Activated CD8-positive, alpha-beta T cell treated with anti-CD3 and anti-CD28 coated beads for 36 hours (primary cell): ENCODE results near the gene ABCA4. TPM values are rescaled to one million over a fixed set of nuclear protein-coding genes. Genes with fewer than 3 reads are reported as not detected.
A peak's percentile ranks its signal among the peaks of the same experiment; 100 is the strongest.

Source experiments
- ATAC-seq: fragments of 200-7000 bp; cut with Tn5 transposase; one replicate; pipeline ENCODE4 v1.10.0; 2021; ENCODE audit warnings: mild to moderate bottlenecking, moderate library complexity
- CTCF ChIA-PET: fragments of 350-600 bp; sonication (Branson Sonifier 250); formaldehyde crosslinking; loops from one replicate; lab custom pipeline; 2021; ENCODE audit warnings: antibody characterized with exemption; lab: Charles Lee
- POLR2A ChIA-PET: fragments of 350-600 bp; sonication (Branson Sonifier 250); formaldehyde crosslinking; loops from one replicate; lab custom pipeline; 2021; ENCODE audit warnings: antibody characterized with exemption; lab: Charles Lee
- DNase-seq: peaks from one replicate; pipeline ENCODE4 v3.0.0-alpha.2; 2020
- H3K27ac Mint-ChIP-seq: one replicate; pipeline ENCODE4 v1.8.0; 2021; ENCODE audit warnings: mild to moderate bottlenecking, mixed read lengths
- H3K27me3 Mint-ChIP-seq: one replicate; pipeline ENCODE4 v1.8.0; 2021; ENCODE audit warnings: mixed read lengths
- H3K36me3 Mint-ChIP-seq: one replicate; pipeline ENCODE4 v1.8.0; 2021; ENCODE audit warnings: low read depth, mixed read lengths
- H3K4me1 Mint-ChIP-seq: one replicate; pipeline ENCODE4 v1.8.0; 2021; ENCODE audit warnings: low read depth, mixed read lengths
- H3K4me3 Mint-ChIP-seq: one replicate; pipeline ENCODE4 v1.8.0; 2021; ENCODE audit warnings: mild to moderate bottlenecking, moderate library complexity, mixed read lengths
- H3K9me3 Mint-ChIP-seq: one replicate; pipeline ENCODE4 v1.8.0; 2021; ENCODE audit warnings: mixed read lengths
- intact Hi-C: fragments of 100-400 bp; cut with micrococcal nuclease; formaldehyde crosslinking; loops from one replicate; pipeline ENCODE4 v1.10.0; 2022
- total RNA-seq, 2 experiments: library from RNA; stranded (reverse); gene quantifications; one replicate each; pipeline ENCODE4 v1.2.3, GENCODE V29; 2021
- TF ChIP-seq, protein P1 (sequence below): fragments of 200-600 bp; IDR thresholded peaks from one replicate; pipeline ENCODE4 v1.8.0; 2022; ENCODE audit warnings: antibody characterized with exemption, mild to moderate bottlenecking

The ABCA4 gene
- total RNA-seq, 2 experiments from 2014 or later, result not detected

DNA sequence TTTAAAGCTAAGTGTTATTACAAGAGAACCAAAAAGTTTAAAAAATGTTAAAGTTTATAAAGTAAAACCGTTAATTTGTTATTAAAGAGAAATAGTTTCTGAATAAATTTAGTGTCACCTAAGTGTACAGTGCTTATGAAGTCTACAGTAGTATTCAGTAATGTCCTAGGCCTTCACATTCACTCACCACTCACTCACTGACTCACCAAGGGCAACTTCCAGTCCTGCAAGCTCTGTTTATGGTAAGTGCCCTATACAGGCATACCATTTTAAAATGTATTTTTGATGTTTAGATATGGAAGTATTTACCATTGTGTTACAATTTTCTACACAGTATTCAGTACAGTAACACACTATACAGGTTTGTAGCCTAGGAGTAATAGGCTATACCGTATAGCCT is 151.6 kb downstream of the ABCA4 start:
- H3K4me1 Mint-ChIP-seq, result peaks cover 9% of the 10 kb centered on the region
- no peak overlapping the region for H3K4me3 Mint-ChIP-seq
- no peaks in the 10 kb centered on the region for H3K27me3 Mint-ChIP-seq
- DNase-seq, result no peak
- H3K9me3 Mint-ChIP-seq, result no peaks in the 10 kb centered on the region
- TF ChIP-seq, protein P1, sequence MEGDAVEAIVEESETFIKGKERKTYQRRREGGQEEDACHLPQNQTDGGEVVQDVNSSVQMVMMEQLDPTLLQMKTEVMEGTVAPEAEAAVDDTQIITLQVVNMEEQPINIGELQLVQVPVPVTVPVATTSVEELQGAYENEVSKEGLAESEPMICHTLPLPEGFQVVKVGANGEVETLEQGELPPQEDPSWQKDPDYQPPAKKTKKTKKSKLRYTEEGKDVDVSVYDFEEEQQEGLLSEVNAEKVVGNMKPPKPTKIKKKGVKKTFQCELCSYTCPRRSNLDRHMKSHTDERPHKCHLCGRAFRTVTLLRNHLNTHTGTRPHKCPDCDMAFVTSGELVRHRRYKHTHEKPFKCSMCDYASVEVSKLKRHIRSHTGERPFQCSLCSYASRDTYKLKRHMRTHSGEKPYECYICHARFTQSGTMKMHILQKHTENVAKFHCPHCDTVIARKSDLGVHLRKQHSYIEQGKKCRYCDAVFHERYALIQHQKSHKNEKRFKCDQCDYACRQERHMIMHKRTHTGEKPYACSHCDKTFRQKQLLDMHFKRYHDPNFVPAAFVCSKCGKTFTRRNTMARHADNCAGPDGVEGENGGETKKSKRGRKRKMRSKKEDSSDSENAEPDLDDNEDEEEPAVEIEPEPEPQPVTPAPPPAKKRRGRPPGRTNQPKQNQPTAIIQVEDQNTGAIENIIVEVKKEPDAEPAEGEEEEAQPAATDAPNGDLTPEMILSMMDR, result no peak
- POLR2A ChIA-PET, result no interaction called here
- CTCF ChIA-PET, result interaction anchor here (1.1 to 1.5 kb wide), 2 partner anchors 12 to 512 kb away, joined by 3 to 4 read pairs; no protein-coding TSS in a partner anchor
- no peak overlapping the region for H3K27ac Mint-ChIP-seq
- no peak for ATAC-seq
- intact Hi-C loops, result no loop called here
- no peaks in the 10 kb centered on the region for H3K36me3 Mint-ChIP-seq

DNA sequence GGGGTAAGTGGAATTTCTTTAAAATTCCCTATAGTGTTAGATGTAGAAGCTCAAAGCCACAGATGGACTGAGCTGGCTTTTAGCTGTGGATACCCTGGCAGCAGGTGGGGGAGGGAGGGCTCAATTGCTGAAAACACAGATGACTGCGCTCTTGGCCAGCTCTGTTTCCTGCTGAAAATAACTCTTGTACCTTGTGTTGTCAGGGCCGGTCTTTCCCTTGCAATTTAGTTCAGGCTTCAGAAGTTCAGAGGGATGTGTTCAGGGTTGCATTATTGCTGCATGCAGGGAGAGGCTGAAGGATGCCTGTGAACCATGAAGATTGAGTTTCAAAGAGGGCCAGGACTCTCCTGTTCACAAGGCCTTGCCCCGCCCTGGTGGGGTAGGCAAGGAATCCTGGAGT is 153.6 kb downstream of the ABCA4 start:
- no peak overlapping the region for H3K27ac Mint-ChIP-seq
- TF ChIP-seq, protein P1, result no peak
- intact Hi-C loops, result no loop called here
- peaks cover 1% of the 10 kb centered on the region for H3K27me3 Mint-ChIP-seq
- peaks cover 9% of the 10 kb centered on the region for H3K4me1 Mint-ChIP-seq
- no peaks in the 10 kb centered on the region for H3K9me3 Mint-ChIP-seq
- no peaks in the 10 kb centered on the region for H3K36me3 Mint-ChIP-seq
- no peak for ATAC-seq
- H3K4me3 Mint-ChIP-seq, result no peak overlapping the region
- ChIA-PET POLR2A (interaction anchor here (1.2 kb wide), 1 partner anchor 88 kb away, joined by 3 read pairs; the partner anchor contains the start of gene DNTTIP2), CTCF (no interaction called here)
- DNase-seq, result no peak

DNA sequence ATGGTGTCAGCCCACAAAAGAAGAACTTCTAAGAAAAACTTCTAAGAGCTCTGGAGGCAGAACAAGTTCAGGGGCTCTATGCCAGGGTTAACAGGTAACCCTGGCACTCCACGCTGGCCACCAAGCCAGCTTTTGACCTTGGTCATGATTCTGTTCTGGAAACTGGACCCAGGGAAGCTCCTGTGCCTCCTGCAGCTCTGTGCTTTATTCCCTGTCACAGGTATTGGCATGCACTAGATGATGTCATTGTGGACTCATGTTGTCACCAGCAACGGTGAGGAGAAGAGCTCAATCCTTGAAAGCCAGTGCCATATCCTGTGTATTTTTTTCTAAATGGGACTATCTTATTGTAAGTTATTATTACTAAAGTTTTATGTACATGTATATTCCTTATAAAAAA is 155.1 kb downstream of the ABCA4 start:
- ATAC-seq (no peak), DNase-seq (no peak)
- ChIA-PET CTCF (no interaction called here), POLR2A (no interaction called here)
- H3K27me3 Mint-ChIP-seq, result peaks cover 1% of the 10 kb centered on the region
- intact Hi-C loops, result no loop called here
- no peak overlapping the region for H3K27ac Mint-ChIP-seq
- no peaks in the 10 kb centered on the region for H3K36me3 Mint-ChIP-seq
- peaks cover 9% of the 10 kb centered on the region for H3K4me1 Mint-ChIP-seq
- H3K4me3 Mint-ChIP-seq, result no peak overlapping the region
- H3K9me3 Mint-ChIP-seq, result no peaks in the 10 kb centered on the region
- TF ChIP-seq, protein P1, result no peak

DNA sequence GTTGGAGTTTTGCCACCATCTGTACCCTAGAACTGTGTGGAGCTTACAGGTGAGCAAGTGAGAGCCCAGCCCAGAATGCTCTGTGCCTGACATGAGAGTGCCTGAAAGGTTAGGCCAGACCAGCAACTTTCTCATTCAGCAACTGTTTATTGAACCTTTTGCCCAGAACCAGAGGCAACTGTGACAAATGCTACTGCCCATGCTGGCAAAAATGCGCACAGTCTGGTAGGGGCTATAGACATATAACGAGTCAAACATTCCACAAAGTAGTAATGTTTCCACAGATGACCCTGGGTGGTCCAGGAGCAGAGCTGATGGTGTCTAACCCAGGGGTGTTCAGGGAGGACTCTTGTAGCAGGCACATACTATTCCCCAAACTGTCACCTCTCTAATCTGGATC is 155.7 kb downstream of the ABCA4 start:
- TF ChIP-seq, protein P1, result no peak
- POLR2A ChIA-PET, result no interaction called here
- no peak overlapping the region for H3K27ac Mint-ChIP-seq
- peaks cover 9% of the 10 kb centered on the region for H3K4me1 Mint-ChIP-seq
- H3K9me3 Mint-ChIP-seq, result no peaks in the 10 kb centered on the region
- no peak overlapping the region for H3K4me3 Mint-ChIP-seq
- no peaks in the 10 kb centered on the region for H3K36me3 Mint-ChIP-seq
- DNase-seq (no peak), ATAC-seq (no peak)
- CTCF ChIA-PET, result interaction anchor here (0.7 kb wide), 1 partner anchor 1187 kb away, joined by 4 read pairs; no protein-coding TSS in a partner anchor
- intact Hi-C loops, result no loop called here
- peaks cover 1% of the 10 kb centered on the region for H3K27me3 Mint-ChIP-seq

DNA sequence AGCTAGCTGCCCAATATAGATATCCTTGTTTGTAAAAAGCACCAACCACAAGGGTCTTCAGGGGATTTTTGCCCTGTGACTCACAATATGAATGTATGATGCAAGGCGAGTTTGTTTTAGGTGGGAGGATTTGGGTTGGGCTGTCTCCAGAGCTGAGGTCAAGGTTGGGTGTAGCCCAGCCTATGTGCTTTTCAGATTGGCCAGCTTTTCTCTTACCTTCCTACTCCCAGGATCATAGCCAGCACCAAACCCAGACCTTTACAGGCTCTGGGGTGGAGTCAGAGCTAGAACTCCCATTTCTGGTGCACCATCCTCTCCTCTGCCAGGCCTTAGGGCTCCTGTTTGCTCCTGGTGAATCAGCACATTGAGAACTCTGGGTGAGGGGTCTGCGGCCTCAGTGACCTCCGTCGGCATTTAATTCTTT is 156.2 kb downstream of the ABCA4 start:
- H3K4me1 Mint-ChIP-seq, result peaks cover 9% of the 10 kb centered on the region
- ChIA-PET CTCF (interaction anchor here (0.7 kb wide), 1 partner anchor 1187 kb away, joined by 4 read pairs; no protein-coding TSS in a partner anchor), POLR2A (no interaction called here)
- no peaks in the 10 kb centered on the region for H3K9me3 Mint-ChIP-seq
- H3K4me3 Mint-ChIP-seq, result no peak overlapping the region
- H3K27me3 Mint-ChIP-seq, result peaks cover 3% of the 10 kb centered on the region
- ATAC-seq (peak; percentile 78), DNase-seq (peak; percentile 24)
- intact Hi-C loops, result no loop called here
- no peak overlapping the region for H3K27ac Mint-ChIP-seq
- TF ChIP-seq, protein P1, result no peak
- H3K36me3 Mint-ChIP-seq, result no peaks in the 10 kb centered on the region
